H1 (cell line): ENCODE measurements around the gene IRS1. TPM values are rescaled to one million over a fixed set of nuclear protein-coding genes. Genes with fewer than 3 reads are reported as not detected.

ENCODE experiments used
- CTCF ChIA-PET: fragments of 300-600 bp; sonication (Branson Sonifier 250); formaldehyde crosslinking; loops from one replicate; lab custom pipeline; 2021; ENCODE audit not compliant: partially characterized antibody; lab: Charles Lee
- POLR2A ChIA-PET: fragments of 300-600 bp; sonication (Branson Sonifier 250); formaldehyde crosslinking; loops from one replicate; lab custom pipeline; 2021; ENCODE audit warnings: inconsistent platforms; ENCODE audit not compliant: partially characterized antibody; lab: Charles Lee
- DNase-seq, 2 experiments: peaks; one replicate each; pipeline versions ENCODE4 v3.0.0 to v3.0.0-alpha.2; 2010 to 2022; ENCODE audit warnings: low spot score in 2 of 2, low read depth in 1 of 2, mixed read lengths in 1 of 2
- FAIRE-seq: peaks from 2 replicates; lab custom pipeline; 2011; peaks lifted over from hg19 to GRCh38; lab: Jason Lieb, UNC
- H2AFZ ChIP-seq: 2 replicates; pipeline ENCODE4 v1.8.1; 2012; ENCODE audit warnings: low read length, inconsistent platforms
- H2AK5ac ChIP-seq: 2 replicates; pipeline ENCODE4 v1.6.1; 2013; ENCODE audit warnings: low read depth, low read length
- H2BK120ac ChIP-seq: replicated peaks from 2 replicates; pipeline ENCODE3; 2013; ENCODE audit warnings: low read depth, low read length, inconsistent platforms
- H2BK12ac ChIP-seq: 2 replicates; pipeline ENCODE4 v1.6.1; 2013; ENCODE audit warnings: low read depth, low read length
- H2BK15ac ChIP-seq: 2 replicates; pipeline ENCODE4 v1.6.1; 2013; ENCODE audit warnings: low read length
- H2BK20ac ChIP-seq: 2 replicates; pipeline ENCODE4 v1.6.1; 2013; ENCODE audit warnings: low read length
- H2BK5ac ChIP-seq: 2 replicates; pipeline ENCODE4 v1.6.1; 2013; ENCODE audit warnings: low read depth, low read length
- H3K14ac ChIP-seq: 2 replicates; pipeline ENCODE4 v1.6.1; 2013; ENCODE audit warnings: inconsistent platforms; ENCODE audit not compliant: insufficient read length
- H3K18ac ChIP-seq: 2 replicates; pipeline ENCODE4 v1.6.1; 2013; ENCODE audit warnings: low read length; ENCODE audit errors: extremely low read depth
- H3K23ac ChIP-seq: 2 replicates; pipeline ENCODE4 v1.6.1; 2013; ENCODE audit warnings: inconsistent platforms; ENCODE audit not compliant: insufficient read length
- H3K23me2 ChIP-seq: 2 replicates; pipeline ENCODE4 v1.6.1; 2013; ENCODE audit warnings: low read depth, low read length
- H3K27ac ChIP-seq: 2 replicates; pipeline ENCODE4 v1.6.1; 2011; ENCODE audit warnings: low read depth, low read length, inconsistent platforms
- H3K27me3 ChIP-seq, 4 experiments: replicated peaks in 1 of 4; 1 replicate in 1 of 4; 2 replicates in 3 of 4; pipeline versions ENCODE4 v1.6.1 to v1.8.1; 2011 to 2013; ENCODE audit warnings: low read length in 3 of 4, mild to moderate bottlenecking in 3 of 4, inconsistent platforms in 2 of 4, mixed read lengths in 2 of 4, moderate library complexity in 1 of 4; ENCODE audit not compliant: control insufficient read depth in 3 of 4, insufficient read depth in 3 of 4; ENCODE audit errors: extremely low read depth in 1 of 4
- H3K36me3 ChIP-seq, 4 experiments: 2 replicates each; pipeline versions ENCODE4 v1.6.1 to v1.8.1; 2011 to 2013; ENCODE audit warnings: mild to moderate bottlenecking in 4 of 4, low read length in 3 of 4, moderate library complexity in 2 of 4, control low read depth in 1 of 4, inconsistent platforms in 1 of 4; ENCODE audit not compliant: insufficient read depth in 4 of 4, control insufficient read depth in 2 of 4
- H3K4ac ChIP-seq: replicated peaks from 2 replicates; pipeline ENCODE3; 2013; ENCODE audit warnings: low read length, low read depth, mixed read lengths, inconsistent platforms; ENCODE audit not compliant: insufficient read length
- H3K4me1 ChIP-seq, 4 experiments: replicated peaks in 1 of 4; 1 replicate in 1 of 4; 2 replicates in 3 of 4; pipeline versions ENCODE4 v1.6.1 to v1.8.1; 2011 to 2013; ENCODE audit warnings: low read length in 3 of 4, inconsistent platforms in 2 of 4, mixed read lengths in 1 of 4; ENCODE audit not compliant: insufficient read depth in 4 of 4, control insufficient read depth in 3 of 4
- H3K4me2 ChIP-seq, 2 experiments: 2 replicates each; pipeline versions ENCODE4 v1.6.1 to v1.8.1; 2011 to 2013; ENCODE audit warnings: low read depth in 2 of 2, low read length in 2 of 2, control low read depth in 1 of 2, inconsistent platforms in 1 of 2, mild to moderate bottlenecking in 1 of 2; ENCODE audit not compliant: insufficient read depth in 1 of 2
- H3K4me3 ChIP-seq, 4 experiments: fragments of 200-600, 300-600 bp in 1 of 4; sonication (generic), shearing (Covaris generic), sonication (Bioruptor Twin) in 1 of 4; 2 replicates each; pipeline versions ENCODE4 v1.5.1 to v1.8.1; 2011 to 2016; ENCODE audit warnings: low read length in 4 of 4, low read depth in 3 of 4, control low read depth in 2 of 4, inconsistent platforms in 2 of 4, mild to moderate bottlenecking in 2 of 4, mixed read lengths in 1 of 4, moderate library complexity in 1 of 4; ENCODE audit not compliant: insufficient read depth in 2 of 4; ENCODE audit errors: extremely low read depth in 1 of 4
- H3K56ac ChIP-seq: replicated peaks from 2 replicates; pipeline ENCODE3; 2013; ENCODE audit warnings: low read depth, mild to moderate bottlenecking, mixed read lengths, low read length, inconsistent platforms; ENCODE audit not compliant: insufficient read length
- H3K79me1 ChIP-seq: 2 replicates; pipeline ENCODE4 v1.6.1; 2013; ENCODE audit warnings: low read depth, low read length, control low read depth
- H3K79me2 ChIP-seq, 2 experiments: 2 replicates each; pipeline versions ENCODE4 v1.6.1 to v1.8.1; 2012 to 2013; ENCODE audit warnings: low read length in 2 of 2, mild to moderate bottlenecking in 2 of 2, inconsistent platforms in 1 of 2; ENCODE audit not compliant: insufficient read depth in 2 of 2, control insufficient read depth in 1 of 2
- H3K9ac ChIP-seq, 4 experiments: replicated peaks in 1 of 4; 1 replicate in 1 of 4; 2 replicates in 3 of 4; pipeline versions ENCODE4 v1.6.1 to v1.8.1; 2011 to 2013; ENCODE audit warnings: low read depth in 3 of 4, low read length in 3 of 4, control low read depth in 2 of 4, mild to moderate bottlenecking in 2 of 4, moderate library complexity in 2 of 4, inconsistent platforms in 1 of 4; ENCODE audit errors: extremely low read depth in 1 of 4
- H3K9me3 ChIP-seq, 2 experiments: 2 replicates each; pipeline versions ENCODE4 v1.6.1 to v1.8.1; 2012 to 2013; ENCODE audit warnings: mild to moderate bottlenecking in 2 of 2, moderate library complexity in 2 of 2, control low read depth in 1 of 2, inconsistent platforms in 1 of 2, low read depth in 1 of 2, low read length in 1 of 2, mixed read lengths in 1 of 2; ENCODE audit not compliant: insufficient read depth in 2 of 2
- H4K20me1 ChIP-seq, 2 experiments: replicated peaks in 1 of 2; 2 replicates each; pipeline versions ENCODE3 to v1.8.1; 2011 to 2013; ENCODE audit warnings: inconsistent platforms in 2 of 2, low read length in 2 of 2, mild to moderate bottlenecking in 1 of 2; ENCODE audit not compliant: insufficient read depth in 2 of 2, control insufficient read depth in 1 of 2
- H4K5ac ChIP-seq: 2 replicates; pipeline ENCODE4 v1.6.1; 2013; ENCODE audit warnings: low read length, low read depth, mixed read lengths, inconsistent platforms; ENCODE audit not compliant: insufficient read length
- H4K8ac ChIP-seq: 2 replicates; pipeline ENCODE4 v1.8.0; 2013; ENCODE audit warnings: mild to moderate bottlenecking, moderate library complexity, low read length, inconsistent platforms; ENCODE audit not compliant: insufficient read depth; ENCODE audit errors: extremely low read depth
- H4K91ac ChIP-seq: replicated peaks from 2 replicates; pipeline ENCODE3; 2013; ENCODE audit warnings: low read length, mixed read lengths, inconsistent platforms; ENCODE audit not compliant: insufficient read length
- ASH2L ChIP-seq: fragments of 200-600, 300-600 bp; sonication (generic); IDR thresholded peaks from one replicate; pipeline ENCODE4 v1.7.1; 2017; ENCODE audit warnings: low read length
- CHD1 ChIP-seq: IDR thresholded peaks from 2 replicates; pipeline ENCODE4 v1.6.1; 2012; ENCODE audit warnings: low read depth, low read length, improper control_type of control experiment
- CTCF ChIP-seq, 3 experiments: IDR thresholded peaks; 1 replicate in 2 of 3; 2 replicates in 1 of 3; pipeline versions ENCODE4 v1.5.1 to v1.6.1; 2011; ENCODE audit warnings: low read length in 3 of 3, mild to moderate bottlenecking in 3 of 3, inconsistent platforms in 2 of 3, low read depth in 1 of 3, moderate library complexity in 1 of 3; ENCODE audit not compliant: insufficient read depth in 1 of 3; ENCODE audit errors: control extremely low read depth in 1 of 3
- NRF1 ChIP-seq: IDR thresholded peaks from 2 replicates; pipeline ENCODE4 v1.6.1; 2011; ENCODE audit warnings: mild to moderate bottlenecking, low read depth, low read length, improper control_type of control experiment
- POU5F1 ChIP-seq: IDR thresholded peaks from 2 replicates; pipeline ENCODE4 v1.6.1; 2011; ENCODE audit warnings: low read depth, mild to moderate bottlenecking, low read length, moderate library complexity
- SAP30 ChIP-seq: fragments of 300-600 bp; sonication (generic); IDR thresholded peaks from 2 replicates; pipeline ENCODE4 v1.7.1; 2012; ENCODE audit warnings: low read length, moderate library complexity, mild to moderate bottlenecking, inconsistent platforms; ENCODE audit not compliant: insufficient read depth, insufficient replicate concordance
- SP1 ChIP-seq: IDR thresholded peaks from 2 replicates; pipeline ENCODE4 v1.6.1; 2011; ENCODE audit warnings: low read depth, low read length
- TAF1 ChIP-seq: IDR thresholded peaks from 2 replicates; pipeline ENCODE4 v1.6.1; 2011; ENCODE audit warnings: mild to moderate bottlenecking, low read depth, low read length
- TCF12 ChIP-seq: IDR thresholded peaks from 2 replicates; pipeline ENCODE4 v1.6.1; 2011; ENCODE audit warnings: low read depth, mild to moderate bottlenecking, low read length
- USF2 ChIP-seq: IDR thresholded peaks from 2 replicates; pipeline ENCODE4 v1.6.1; 2011; ENCODE audit warnings: low read length, improper control_type of control experiment
- WGBS, 2 experiments: shearing (Covaris generic) in 1 of 2; methylation state at CpG; one replicate each; pipeline versions ENCODE4 v1.1.6 to v1.1.7; 2013 to 2015; ENCODE audit warnings: low lambda C conversion rate in 2 of 2, mixed read lengths in 2 of 2, inconsistent platforms in 1 of 2, low coverage in 1 of 2, missing lambda C conversion rate in 1 of 2; ENCODE audit not compliant: insufficient replicate concordance in 2 of 2, insufficient coverage in 1 of 2, insufficient read length in 1 of 2; ENCODE audit errors: extremely low coverage in 1 of 2, missing lambda C conversion rate in 1 of 2; 5-methylcytosine and 5-hydroxymethylcytosine counted together
- polyA plus RNA-seq, 7 experiments: library from polyadenylated mRNA; depleted of rRNA in 3 of 7; stranded (reverse) in 5 of 7; unstranded in 2 of 7; fragments of >200 nt in 5 of 7; fragments of 200-250 nt in 2 of 7; gene quantifications; 1 replicate in 5 of 7; 2 replicates in 1 of 7; 4 replicates in 1 of 7; pipeline versions ENCODE4 v1.2.1 to v1.2.3, GENCODE V29; 2011 to 2013; ENCODE audit warnings: missing spikeins in 2 of 7, mixed read lengths in 2 of 7
- total RNA-seq: library from RNA; stranded (reverse); fragmentation: NEBNext Ultra II Directional; extraction: Animal tissue kit (Norgen Biotek cat#: 25700); gene quantifications from 2 replicates; pipeline ENCODE4 v1.2.1, GENCODE V29; 2021

IRS1 gene
- total and polyA plus RNA-seq, 2 of the 8 experiments (the other 6 are each of a cell fraction or from before 2014, with no cell fraction given), result 9.1 to 26.9 TPM

- Histone ChIP-seq H3K23me2 (no peaks in the 10 kb centered on the region), H2AFZ (no peak overlapping the region), H3K27ac (no peak overlapping the region), H3K18ac (no peak overlapping the region), H3K4me1 (peaks cover 0 to 4% (median 1%) of the 10 kb centered on the region in 4 experiments; a peak in 3 of 7 replicates), H2BK15ac (no peak overlapping the region), H3K14ac (no peak overlapping the region), H3K4ac (no peak overlapping the region), H3K9me3 (no peaks in the 10 kb centered on the region), H2BK120ac (no peak overlapping the region), H4K20me1 (no peaks in the 10 kb centered on the region), H4K91ac (no peak overlapping the region), H3K4me3 (no peak overlapping the region), H3K79me2 (peaks cover 0 to 24% of the 10 kb centered on the region in 2 experiments; a peak in 2 of 4 replicates), H4K8ac (no peak overlapping the region), H2BK20ac (no peak overlapping the region), H3K23ac (no peak overlapping the region), H3K36me3 (no peaks in the 10 kb centered on the region), H2AK5ac (no peak overlapping the region), H3K56ac (no peak overlapping the region), H4K5ac (no peak overlapping the region), H2BK12ac (no peak overlapping the region), H3K79me1 (peaks cover 3% of the 10 kb centered on the region; the same call in 1 of the 2 replicates), H3K4me2 (no peak overlapping the region), H2BK5ac (no peak overlapping the region), H3K9ac (no peak overlapping the region), H3K27me3 (no peaks in the 10 kb centered on the region)
- FAIRE-seq (no peak), DNase-seq (no peak)
- ChIA-PET POLR2A (no interaction called here), CTCF (interaction anchor here (1.2 kb wide), 1 partner anchor 8 kb away, joined by 3 read pairs; no protein-coding TSS in a partner anchor)
- WGBS, 2 experiments, result 97% methylated on average over 4 of the region's 4 CpGs; no CpG with 5 or more reads in 1 of the 2 experiments
- TF ChIP-seq SP1 (no peak), CTCF (IDR thresholded peaks at IDR 0.05; ENCODE audit: control extremely low read depth in 1 of 3, insufficient read depth in 1 of 3, low read depth in 1 of 3, low read length in 3 of 3) (no peak), CHD1 (no peak), USF2 (no peak), TCF12 (no peak), ASH2L (no peak), POU5F1 (no peak), TAF1 (no peak), NRF1 (no peak), SAP30 (no peak)
These were observed 46.7 kb downstream of the IRS1 start for GRCh38 chr2:226752887-226753286.
